ENCODE results near the gene SLC6A3. TPM values are rescaled to one million over a fixed set of nuclear protein-coding genes. Genes with fewer than 3 reads are reported as not detected.
A peak's percentile ranks its signal among the peaks of the same experiment; 100 is the strongest.

SLC6A3 gene
- total and polyA plus RNA-seq, 2 donors (not counting 3 experiments of a cell fraction or from before 2014, with no cell fraction given) = not detected

- dilution Hi-C loops (cut with MboI; ENCODE audit: extremely low pct_ligation_motif_present, low sequenced_read_pairs) = no loop called here
- no peak overlapping the region for H3K27ac ChIP-seq (ENCODE audit: insufficient read depth, low read depth, low read length)
- BruUV-seq (replicated peaks) = no TSS peak
- no peak overlapping the region for H3K4me2 ChIP-seq (ENCODE audit: insufficient read depth, low read length)
- no peak for FAIRE-seq
- no peaks in the 10 kb centered on the region for H3K36me3 ChIP-seq (ENCODE audit: control insufficient read depth in 2 of 2, extremely low read depth in 1 of 2, insufficient read depth in 2 of 2, low read length in 2 of 2)
- peak; percentile 6 for DNase-seq (ENCODE audit: low read depth, low spot score)
- H3K4me3 ChIP-seq (replicated peaks in 1 of 3; ENCODE audit: insufficient read depth in 1 of 3, low read depth in 1 of 3, low read length in 3 of 3) = no peak overlapping the region
- no peak overlapping the region for H2AFZ ChIP-seq (ENCODE audit: low read depth, low read length)
- CTCF ChIA-PET = interaction anchor here (0.7 to 2.5 kb wide), 7 partner anchors 10 to 273 kb away, joined by 3 to 10 read pairs (median 4); partner anchors contain the start of gene CLPTM1L
- TF ChIP-seq GATA2 (IDR thresholded peaks at IDR 0.05; ENCODE audit: insufficient read depth, insufficient read length, low read depth, low read length) (no peak), CTCF (IDR thresholded peaks at IDR 0.05; ENCODE audit: extremely low read depth in 1 of 2, insufficient read depth in 1 of 2, low read depth in 1 of 2, low read length in 2 of 2) (peak; percentile 53 to 55)
- H3K79me2 ChIP-seq (ENCODE audit: control insufficient read depth, insufficient read depth, low read length) = no peaks in the 10 kb centered on the region
- H3K9ac ChIP-seq (replicated peaks; ENCODE audit: extremely low read depth, insufficient read depth, low read length) = no peak overlapping the region
- H3K4me1 ChIP-seq (ENCODE audit: control insufficient read depth, extremely low read depth, insufficient read depth, low read length) = no peaks in the 10 kb centered on the region
- H3K9me1 ChIP-seq (replicated peaks; ENCODE audit: control insufficient read depth, extremely low read depth, insufficient read depth, low read length) = no peaks in the 10 kb centered on the region
- intact Hi-C loops (cut with micrococcal nuclease) = loop anchor here (1.0 kb wide), 2 partner anchors 261 to 265 kb away; no protein-coding TSS in a partner anchor
- H3K9me3 ChIP-seq (replicated peaks; ENCODE audit: control insufficient read depth, insufficient read depth, low read length) = no peaks in the 10 kb centered on the region
- H3K27me3 ChIP-seq (ENCODE audit: control insufficient read depth in 2 of 2, insufficient read depth in 2 of 2, low read length in 2 of 2) = no peaks in the 10 kb centered on the region
- H4K20me1 ChIP-seq (replicated peaks; ENCODE audit: control insufficient read depth, extremely low read depth, insufficient read depth, low read length) = no peaks in the 10 kb centered on the region
- POLR2A ChIA-PET = no interaction called here
Measured at GRCh38 chr5:1380011-1380817, 65.0 kb downstream of the SLC6A3 start.
